ENCODE measurements around the gene R3HCC1L.

Gene R3HCC1L

DNA sequence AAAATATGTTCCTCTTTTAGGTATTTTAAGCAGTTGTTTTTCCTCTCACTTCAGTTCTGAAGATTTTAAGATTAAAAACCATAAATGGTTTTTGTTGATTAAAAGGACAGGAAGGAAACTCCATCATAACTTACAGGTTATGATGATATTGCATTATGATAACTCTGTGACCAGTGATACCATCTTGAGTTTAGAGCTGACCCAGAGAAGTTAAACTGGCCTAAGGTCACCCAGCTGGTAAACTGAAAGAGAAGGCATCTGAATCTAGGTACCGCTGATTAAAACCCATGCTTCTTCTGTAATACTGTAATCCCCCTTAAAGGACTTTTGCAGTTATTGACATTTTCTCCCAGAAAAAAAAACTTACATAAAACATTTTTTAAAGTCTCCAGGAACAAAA lies 103.9 kb downstream of the R3HCC1L start:
- DNase-seq = no peak

DNA sequence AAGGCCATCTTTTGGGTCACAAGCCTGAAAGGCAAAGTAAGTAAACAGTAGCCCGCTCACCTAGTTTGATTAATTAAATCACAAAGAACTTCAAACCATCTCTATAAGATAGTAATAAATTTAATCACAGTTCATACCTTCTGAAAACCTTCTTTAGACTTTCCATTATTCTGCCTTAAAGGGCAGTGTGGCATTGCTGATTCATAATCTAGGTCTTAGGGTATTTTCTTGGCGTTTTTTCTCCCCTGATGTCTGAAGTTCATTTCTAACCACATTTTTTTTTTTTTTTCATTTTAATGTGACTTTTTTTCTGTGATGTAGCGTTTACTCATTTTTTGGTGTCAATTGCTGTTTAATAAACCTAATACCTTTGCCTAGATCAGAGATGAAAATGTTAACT lies 106.1 kb downstream of the R3HCC1L start:
- DNase-seq = no peak

DNA sequence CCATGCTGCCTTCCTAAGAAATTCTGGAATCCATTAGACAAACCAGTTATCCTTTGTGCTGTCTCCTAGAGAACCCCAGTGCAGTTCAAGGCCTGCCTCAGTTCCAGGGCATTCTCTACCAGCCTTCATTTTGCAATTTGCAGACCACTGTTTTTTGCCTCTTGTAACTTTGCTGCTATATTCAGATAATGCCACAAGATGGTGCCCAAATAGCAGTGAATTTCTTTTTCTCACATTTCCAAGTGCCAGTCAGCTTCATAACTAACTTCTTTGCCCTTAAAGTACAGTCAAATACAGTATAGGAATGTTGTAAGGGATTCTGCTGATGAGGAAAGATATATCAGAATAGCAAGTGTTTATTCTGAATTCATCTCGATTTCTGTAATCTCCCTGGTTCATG lies 108.4 kb downstream of the R3HCC1L start:
- no peak for DNase-seq

DNA sequence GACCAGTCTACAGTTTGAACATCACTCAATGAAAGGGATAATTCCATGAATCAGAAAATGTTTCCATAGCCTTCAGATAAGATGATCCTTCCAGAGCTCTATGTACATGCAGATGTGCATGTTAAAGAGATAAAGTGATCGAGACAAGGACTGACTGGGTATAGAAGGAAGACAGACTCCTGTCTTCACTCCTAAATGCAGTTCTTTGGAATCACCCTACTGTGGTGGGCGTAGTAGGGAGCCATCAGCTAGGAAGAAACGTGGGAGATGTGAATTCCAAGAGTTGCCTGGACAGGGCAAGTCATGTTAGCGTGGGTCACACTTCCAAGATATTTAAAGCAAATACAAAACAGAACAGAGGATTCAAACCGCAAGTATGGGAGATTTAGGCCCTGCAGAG lies 109.7 kb downstream of the R3HCC1L start:
- DNase-seq = no peak

DNA sequence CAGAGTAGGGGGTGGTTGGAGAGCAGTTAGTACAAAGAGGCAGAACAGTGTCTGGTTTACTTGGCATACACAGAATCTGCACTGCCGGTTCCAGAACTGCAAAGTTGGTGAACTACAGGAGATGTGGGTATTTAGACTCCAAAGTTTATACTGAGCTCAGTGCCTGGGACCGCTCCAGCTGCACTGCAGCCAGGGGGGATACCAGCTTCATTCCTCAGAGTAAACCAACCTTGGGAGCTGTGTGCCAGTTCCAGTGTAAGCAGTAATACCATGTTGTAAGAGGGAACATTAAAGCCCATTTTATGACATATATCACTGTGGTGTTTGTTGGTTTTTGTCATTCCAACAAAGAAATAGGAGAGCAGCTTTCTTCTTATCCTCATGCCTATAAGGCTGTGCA lies 110.1 kb downstream of the R3HCC1L start:
- DNase-seq = no peak

DNA sequence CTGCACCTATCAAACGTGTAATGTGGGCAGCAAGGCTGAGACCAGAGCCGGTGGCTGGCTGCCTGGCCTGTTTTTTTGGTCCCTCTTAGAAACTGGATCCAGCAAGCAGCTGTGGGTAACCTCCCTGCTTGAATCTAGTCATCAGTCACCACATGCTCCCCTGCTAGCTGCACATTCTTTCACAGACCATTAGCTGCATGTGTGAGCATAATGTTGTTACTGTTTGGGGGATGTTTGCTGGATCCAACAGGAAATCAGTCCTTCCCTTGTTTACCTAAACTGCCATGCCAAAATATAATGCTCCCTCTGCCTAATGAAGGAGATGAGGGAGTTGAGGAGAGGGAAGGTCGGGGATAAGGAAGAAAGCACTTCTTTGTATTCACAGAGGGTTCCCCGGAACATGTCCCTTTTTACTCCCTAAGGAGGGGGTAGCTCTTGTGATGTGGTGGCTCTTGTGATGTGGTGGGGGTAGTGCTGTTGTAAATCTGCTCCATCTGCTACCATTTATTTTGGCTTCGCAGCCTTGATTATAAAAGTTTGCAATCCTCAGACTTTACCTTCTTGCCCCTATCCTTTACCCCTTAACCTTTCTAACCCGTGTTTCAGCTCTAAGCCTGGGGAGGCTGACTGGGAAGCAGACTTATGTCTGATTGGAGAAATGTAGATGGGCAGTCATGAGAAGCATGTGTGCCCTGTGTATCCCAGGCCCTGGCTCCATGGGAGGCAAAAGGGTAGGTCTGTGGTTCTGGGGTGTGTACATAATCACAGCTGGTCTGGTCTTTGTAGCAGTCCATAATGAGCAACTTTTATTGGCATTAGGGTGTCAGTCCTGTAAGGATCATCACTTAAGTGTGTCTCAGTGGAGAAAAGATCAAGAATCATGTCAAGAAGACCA lies 112.7 kb downstream of the R3HCC1L start:
- DNase-seq = peak; percentile 75

DNA sequence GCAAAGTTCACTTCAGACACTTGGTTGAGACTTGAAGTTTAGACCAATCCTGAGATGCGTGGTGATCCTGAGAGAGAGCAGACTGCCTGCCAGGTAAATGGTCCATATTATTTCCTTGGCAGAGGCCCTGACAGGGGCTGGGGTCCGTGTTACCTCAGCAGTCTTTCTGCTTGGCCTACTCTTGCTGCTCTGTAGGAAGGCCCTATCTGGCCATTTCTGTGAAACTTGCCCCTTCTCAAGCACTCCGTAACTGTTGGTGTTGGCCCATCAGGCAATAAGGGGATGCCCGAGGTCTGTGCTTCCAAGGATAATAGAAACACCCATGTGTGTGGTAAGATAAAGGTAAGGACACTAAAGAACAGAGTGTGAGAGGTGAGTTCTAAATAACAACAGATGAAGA lies 113.6 kb downstream of the R3HCC1L start:
- no peak for DNase-seq

DNA sequence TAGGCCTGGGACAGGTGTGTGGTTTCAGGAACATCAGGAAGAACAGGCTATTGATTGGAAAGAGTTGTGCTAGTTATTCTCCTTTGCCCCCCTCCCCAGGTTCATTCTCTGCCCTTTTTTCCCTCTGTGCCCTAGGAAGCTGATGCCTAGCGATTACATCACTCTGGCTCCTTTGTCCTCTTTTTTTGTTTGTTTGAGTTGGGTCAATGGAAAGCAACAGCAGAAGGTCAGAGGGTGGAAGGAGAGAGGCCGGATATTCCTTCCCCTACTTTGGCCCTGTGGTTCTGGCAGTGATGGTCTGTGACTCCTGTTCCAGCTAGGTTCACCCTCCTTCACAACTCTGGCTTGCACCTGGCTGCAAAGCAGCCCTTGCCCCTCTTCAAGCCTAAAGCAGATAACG lies 114.7 kb downstream of the R3HCC1L start:
- DNase-seq = no peak

DNA sequence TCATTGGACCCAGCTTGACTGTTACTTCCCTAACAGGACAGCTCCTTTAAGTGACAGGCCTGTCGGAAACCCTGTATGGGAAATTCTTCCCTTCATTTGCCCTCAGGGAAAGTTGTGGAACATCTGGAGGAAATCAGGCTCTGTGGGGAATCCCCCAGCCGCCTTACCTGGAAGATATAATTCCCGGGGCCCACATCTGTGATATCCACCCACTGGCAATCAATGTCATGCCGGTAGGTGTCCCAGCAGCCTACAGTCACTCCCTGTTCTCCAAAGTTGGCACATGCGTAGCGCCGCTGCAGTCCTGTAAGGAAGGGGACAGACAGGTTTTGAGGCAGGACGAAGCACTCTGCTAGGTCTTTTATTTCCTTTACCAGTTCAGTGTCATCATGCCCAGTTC lies 116.9 kb downstream of the R3HCC1L start:
- DNase-seq = no peak

DNA sequence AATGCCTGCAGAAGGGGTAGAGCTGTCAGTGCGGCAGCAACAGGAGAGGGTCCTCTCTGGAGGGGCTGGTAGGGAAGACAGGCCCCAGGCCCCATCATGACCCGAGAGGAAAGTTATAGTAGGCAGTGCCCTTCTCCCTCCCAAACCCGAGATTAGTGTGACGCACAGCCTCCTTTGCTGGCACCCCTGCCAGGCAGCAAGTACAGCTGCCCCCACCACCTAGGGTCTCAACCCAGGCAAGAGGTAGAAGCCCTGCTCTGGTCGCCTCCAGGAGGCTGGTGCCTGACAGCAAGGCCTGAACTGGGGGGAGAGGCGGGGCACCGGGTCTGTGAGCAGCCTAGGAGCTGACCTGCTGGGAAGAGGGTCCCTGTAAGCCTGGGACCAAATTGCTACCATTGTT lies 118.0 kb downstream of the R3HCC1L start:
- DNase-seq = no peak

DNA sequence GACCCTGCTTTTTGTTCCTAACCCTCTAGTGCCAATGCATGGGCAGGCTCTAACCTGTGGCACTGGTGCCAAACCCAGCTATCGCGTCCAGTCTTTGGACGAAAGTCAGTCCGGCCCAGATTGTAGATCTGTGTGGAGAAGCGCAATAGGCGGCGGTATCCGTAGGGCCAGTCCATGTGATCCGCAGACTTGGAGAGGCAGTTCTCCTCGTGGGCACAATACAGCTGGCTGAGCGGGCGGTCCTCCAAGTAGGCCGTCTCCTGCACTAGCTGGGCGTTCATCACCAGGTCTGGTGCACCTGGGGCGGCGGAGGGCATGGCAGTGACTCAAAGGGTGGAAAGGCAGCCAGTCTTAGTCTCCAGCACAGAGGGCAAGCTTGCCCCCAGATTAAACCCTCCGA lies 119.0 kb downstream of the R3HCC1L start:
- DNase-seq = no peak

DNA sequence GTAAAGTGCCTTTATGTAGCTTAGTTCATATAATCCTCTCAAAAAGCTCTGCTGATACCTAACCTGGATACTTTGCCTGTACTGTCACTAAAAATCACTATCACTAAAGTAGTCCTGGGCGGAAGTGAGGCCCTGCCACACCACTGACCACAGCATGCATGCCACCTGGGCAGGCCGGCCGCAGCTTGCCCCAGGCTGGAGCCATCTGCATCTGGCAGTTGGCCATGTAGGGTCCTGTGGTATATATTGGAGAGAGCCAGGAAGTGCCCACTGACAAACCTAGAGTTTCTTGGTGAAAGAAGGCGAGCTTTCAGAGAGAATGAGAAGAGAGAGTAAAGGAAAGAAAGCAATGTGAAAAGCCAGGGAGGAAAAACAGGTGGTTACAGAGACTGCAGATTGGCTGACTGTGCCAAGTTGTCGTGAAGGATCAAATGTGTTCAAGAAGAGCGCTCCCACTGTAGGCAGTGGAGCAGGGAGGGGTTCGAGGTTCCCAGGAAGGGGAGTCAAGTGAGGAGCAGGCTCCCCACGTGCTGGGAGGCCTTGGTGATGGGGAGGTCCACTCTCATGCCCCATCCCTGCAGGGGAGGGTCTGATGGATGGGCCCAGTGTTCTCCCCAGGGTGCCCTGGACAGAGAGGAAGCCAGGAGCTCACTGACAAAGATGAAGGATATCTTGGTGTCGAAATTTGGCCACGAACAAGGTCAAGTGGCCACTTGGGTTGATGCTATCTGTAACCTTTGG lies 119.9 kb downstream of the R3HCC1L start:
- DNase-seq = no peak

DNA sequence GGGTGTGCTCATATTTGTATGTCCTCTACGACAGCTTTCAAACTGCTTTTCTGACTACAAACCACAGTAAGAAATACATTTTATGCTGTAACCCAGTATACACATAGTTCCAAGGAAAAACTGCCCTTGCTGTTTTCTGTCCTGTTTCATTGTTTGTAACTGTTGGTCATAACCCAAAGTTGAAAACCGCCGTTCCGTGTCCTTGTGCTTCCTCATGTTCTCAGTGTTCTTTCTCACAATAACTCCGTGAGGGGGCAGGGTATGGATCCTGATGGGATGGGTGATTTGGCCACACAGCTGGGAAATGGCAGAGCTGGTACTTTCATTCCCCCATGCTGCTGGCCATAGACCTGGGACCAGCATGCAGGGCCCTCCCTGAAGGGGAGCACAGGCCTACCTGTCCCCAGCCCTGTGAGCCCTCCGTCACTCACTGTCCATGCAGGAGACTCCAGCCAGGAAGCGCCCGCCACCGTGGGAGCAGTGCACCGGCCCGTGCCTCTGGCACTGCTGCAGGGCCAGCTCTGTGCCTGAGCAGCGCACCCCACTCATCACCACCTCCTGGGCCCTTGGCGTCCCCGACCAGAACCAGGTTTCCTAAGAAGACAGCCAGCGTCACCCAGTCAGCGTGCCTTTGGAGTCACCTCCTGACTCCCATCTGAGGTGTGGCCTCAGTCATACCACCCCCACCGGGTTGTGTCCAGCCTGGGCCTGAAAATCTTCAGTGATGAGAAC lies 120.9 kb downstream of the R3HCC1L start:
- no peak for DNase-seq

DNA sequence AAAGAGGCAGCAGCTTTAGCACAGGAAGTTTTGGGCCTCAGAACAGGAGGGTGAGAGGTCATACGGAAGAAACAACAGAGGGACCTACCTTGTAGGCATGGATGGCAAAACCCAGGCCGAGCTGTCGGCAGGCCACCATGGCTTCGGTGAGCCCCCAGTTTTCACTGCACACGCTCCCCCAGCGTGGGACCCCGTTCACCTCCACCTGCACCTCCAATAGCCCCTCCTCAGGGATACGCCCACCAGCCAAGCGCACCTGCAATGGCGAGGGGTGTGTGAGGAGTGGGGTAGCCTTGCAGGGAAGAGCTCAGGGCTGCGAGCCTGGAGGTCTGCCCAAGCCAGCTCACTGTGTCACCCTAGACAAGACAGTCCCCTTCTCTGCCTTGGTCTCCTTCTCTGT lies 122.2 kb downstream of the R3HCC1L start:
- no peak for DNase-seq

DNA sequence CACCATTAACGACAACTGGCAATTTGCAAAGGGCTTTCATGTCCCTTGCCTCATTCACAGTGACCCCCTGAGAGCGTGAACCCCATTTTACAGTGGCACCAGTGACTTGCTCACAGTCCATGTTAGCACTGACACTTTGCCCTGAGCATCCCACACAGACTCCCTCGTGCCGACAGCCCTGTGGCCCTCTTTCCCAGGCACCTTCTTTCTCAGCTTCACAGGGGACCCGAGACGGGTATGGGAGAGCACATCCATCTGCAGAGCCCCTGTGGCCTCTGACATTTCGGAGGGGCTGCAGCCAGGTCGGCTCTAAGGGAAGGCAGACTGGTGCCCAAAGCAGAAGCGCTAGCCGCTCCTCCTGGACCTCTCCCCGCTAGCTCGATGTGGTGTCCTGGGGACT lies 122.7 kb downstream of the R3HCC1L start:
- no peak for DNase-seq

DNA sequence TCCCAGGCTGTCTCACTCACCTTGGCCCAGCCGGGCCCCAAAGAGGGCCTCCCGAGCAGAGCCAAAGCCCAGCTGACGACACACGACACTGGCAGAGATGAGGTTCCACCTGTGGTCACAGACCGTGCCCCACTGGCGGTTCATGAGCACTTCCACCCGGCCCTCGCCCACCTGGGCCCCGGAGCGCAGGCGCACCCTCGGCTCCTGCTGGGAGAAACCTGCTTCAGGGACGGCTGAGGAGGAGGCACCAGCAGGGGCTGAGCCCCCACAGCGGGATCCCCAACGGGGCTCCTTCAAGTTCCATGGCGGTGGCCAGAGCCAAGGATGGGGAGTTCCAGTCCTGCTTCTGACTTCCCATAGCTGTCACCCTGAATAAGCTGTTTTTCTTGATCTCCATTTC lies 123.5 kb downstream of the R3HCC1L start:
- no peak for DNase-seq

DNA sequence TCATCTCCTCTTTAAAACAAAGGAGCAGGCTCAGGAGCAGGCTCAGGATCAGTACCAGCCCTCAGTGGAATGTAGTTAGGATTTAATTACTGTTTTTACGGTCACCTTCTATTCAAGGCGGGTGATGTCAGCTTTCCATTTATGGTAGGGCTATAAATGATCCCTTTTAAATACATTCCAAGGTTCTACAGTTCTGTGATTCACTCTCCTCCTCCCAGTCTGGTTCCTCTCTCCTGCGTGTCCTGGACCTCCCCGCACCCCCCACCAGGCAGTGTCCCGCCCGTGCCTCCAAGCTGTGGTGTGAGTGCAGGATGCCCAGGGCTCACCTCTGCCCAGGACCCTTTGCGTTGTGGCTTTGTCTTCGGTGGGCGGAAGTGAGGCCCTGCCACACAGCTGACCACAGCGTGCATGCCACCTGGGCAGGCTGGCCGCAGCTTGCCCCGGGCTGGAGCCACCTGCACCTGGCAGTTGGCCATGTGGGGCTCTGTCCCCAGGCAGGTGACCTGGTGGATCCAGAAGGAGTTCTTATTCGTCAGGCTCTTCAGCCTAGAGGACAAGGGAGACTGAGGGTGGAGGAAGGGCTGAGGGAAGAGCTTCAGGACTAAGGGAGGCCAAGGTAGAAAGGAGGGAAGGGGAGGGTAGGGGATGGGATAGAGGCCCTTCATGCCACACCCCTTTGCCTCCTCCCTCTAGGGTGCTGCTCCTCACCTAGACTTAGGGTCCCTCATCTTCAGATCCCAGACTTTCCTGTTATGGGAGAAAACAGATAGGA lies 124.4 kb downstream of the R3HCC1L start:
- no peak for DNase-seq

DNA sequence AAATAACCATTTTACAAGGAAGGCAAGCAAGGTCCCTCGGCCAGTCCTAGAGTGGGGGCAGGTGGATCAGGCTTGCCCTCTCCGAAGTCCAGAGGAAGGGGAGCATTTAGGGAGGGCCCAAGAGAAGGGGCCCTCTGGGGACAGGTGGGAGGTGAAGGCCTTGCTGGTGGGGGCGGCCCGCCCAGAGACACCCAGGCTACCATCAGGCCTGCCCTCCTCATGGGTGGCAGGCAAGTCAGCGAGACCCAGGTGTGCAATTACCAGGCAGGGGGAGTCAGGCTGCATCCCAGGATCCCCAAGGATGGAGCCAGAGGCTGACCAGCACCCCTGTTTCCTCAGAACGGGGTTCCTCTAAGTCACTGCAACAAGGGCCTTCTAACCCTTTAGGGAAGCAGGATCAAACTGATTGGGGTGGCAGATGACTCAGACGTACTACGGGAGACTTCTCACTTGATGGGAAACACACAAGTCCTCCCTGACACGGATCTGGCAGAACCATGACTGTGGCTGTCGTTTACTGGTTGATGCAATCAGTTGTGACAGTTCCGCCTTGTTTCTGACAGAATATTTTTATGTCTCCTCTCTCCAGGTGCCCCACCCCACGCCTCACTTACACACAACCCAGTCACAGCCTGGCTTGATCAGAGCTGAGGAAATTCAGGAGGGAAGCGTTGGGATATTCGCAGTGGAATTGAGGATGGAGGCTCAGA lies 125.3 kb downstream of the R3HCC1L start:
- no peak for DNase-seq

DNA sequence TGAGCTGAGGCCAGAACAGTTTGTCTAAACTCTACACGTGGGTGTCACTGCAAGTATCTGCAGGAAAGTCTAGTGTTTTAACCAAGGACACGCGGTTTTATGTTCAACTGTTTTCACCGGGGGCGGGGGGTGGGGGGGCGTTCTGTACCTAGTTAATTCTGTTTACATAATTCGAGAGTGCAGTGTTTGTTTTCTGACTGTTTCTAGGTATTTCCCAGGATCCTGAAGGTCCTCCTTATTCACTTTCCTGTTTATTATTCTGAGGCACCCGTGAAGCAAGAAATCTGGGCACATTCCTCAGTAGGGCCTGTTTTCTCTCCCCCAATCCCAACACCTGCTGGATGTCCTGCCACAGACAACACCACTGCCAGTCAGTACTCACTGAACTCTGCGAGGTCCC lies 125.9 kb downstream of the R3HCC1L start:
- no peak for DNase-seq

DNA sequence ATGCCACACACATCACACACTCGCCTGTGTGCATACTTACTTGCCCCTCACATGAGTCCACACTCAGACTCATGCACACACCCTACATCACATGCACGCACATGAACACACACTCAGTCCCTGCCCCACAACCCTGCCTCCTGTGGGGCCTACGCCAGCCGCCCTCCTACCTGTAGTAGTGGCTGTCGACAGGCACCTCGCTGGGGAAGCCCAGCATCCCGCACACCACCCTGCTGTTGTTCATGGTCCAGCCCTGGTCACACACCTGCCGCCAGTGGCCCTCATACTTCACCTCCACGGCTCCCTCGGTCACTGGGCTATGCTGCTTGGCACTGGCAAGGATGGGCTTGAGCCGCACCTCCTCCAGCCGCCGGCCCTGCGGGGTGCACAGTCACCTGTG lies 126.3 kb downstream of the R3HCC1L start:
- DNase-seq = no peak

DNA sequence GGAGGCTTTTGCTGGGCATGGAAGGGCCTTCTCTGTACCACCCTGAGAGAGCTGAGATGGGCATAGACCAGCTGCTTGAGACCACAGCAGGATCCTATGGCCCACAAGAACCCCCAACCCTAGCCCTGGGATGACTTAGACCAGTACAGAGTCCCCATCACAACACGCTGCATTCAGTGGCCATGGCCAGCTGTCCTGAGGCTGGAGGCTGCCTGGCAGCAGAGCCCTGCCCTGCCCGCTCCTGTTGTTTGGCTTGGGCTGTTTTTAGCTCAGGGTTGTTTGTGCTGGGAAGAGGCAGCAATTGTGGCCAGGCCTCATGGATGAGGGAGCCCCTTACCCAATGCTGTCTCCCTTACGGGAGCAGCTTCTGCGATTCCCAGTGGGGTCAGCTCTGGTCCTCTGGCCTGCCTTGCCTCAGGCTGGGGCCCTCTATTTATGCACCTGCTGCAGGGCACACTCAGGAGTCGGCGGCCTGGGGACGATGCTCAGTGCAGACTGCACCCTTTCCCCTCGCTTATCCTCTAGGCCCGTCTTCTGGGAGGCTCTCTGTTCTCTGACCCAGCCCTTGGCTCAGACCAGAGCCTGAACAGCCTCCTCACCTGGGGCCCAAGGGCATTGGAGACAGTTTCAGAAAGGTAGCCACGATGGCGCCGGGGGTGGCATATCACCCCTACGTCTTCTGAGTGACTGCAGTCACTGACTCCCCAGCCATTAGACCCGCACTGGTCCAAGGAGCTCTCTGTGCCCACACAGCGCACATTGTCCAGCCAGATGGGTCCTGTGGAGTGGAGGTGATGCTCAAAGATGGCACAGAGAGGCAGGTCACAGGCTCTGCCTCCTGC lies 127.2 kb downstream of the R3HCC1L start:
- no peak for DNase-seq
